OCI-LY3 (cell line): Measurements from ENCODE around the gene PCBD2.

Source experiments
- EZH2phosphoT487 ChIP-seq: fragments of 200-600 bp; shearing (Covaris generic); IDR thresholded peaks from 2 replicates; pipeline ENCODE4 v1.6.1; 2018; ENCODE audit warnings: antibody characterized with exemption, mixed run types, low read depth
- TF ChIP-seq, protein P1 (sequence below): fragments of 200-600, 300-600 bp; sonication (generic); IDR thresholded peaks from 2 replicates; pipeline ENCODE4 v1.5.1; 2014; ENCODE audit warnings: antibody characterized with exemption, low read length, low read depth

GRCh38 chr5:135004376-135004775, 99.4 kb downstream of the PCBD2 start:
- no peak for TF ChIP-seq EZH2phosphoT487
- TF ChIP-seq, protein P1, sequence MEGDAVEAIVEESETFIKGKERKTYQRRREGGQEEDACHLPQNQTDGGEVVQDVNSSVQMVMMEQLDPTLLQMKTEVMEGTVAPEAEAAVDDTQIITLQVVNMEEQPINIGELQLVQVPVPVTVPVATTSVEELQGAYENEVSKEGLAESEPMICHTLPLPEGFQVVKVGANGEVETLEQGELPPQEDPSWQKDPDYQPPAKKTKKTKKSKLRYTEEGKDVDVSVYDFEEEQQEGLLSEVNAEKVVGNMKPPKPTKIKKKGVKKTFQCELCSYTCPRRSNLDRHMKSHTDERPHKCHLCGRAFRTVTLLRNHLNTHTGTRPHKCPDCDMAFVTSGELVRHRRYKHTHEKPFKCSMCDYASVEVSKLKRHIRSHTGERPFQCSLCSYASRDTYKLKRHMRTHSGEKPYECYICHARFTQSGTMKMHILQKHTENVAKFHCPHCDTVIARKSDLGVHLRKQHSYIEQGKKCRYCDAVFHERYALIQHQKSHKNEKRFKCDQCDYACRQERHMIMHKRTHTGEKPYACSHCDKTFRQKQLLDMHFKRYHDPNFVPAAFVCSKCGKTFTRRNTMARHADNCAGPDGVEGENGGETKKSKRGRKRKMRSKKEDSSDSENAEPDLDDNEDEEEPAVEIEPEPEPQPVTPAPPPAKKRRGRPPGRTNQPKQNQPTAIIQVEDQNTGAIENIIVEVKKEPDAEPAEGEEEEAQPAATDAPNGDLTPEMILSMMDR, result no peak
